Heart left ventricle (tissue), 13 donors: ENCODE results near the gene GADL1.

Experiments used
- CTCF ChIP-seq, 12 donors: fragments of 200-600 bp; sonication (generic) in 4 of 12; IDR thresholded peaks; one replicate each; pipeline versions ENCODE4 v1.5.0 to v1.8.0; 2018 to 2022; ENCODE audit warnings: antibody characterized with exemption in 12 of 12, mild to moderate bottlenecking in 5 of 12
- POLR2A ChIP-seq, 2 donors: fragments of 450-650 bp; IDR thresholded peaks; one replicate each; pipeline ENCODE4 v1.6.1; 2017; ENCODE audit warnings: antibody characterized with exemption in 2 of 2, mild to moderate bottlenecking in 2 of 2, moderate library complexity in 2 of 2
- donor health status: ischemic (EF 13 %, LVEDD 7.1; RV severe dilation, severe dysfunction).
- donor health status: DM: no; HTN: yes; CAD: no.
- donor health status: DM: no; HTN: no; CAD: no.
- donor health status: ischemic (EF 25% LVEDD 6.9; RV normal size, moderate dysfunction).
- donor health status: ischemic (EF 25% LVEDD 5.7; RV mildly dilated, moderate dysfunction).
- donor health status: ischemic (EF 35%, LVEDD 5.7; RV mildly dilated, moderate dysfunction).
- donor health status: nonischemic (EF 11% LVEDD 7.7; RV severe dilation, severe dysfunction).
- donor health status: DM: yes; HTN: yes; CAD: no.
- donor health status: PGD.
- donor health status: ischemic (EF 29% LVEDD 5.4; RV normal size, mild dysfunction).
- donor health status: nonischemic (EF 23%, LVEDD 6.1; RV moderate dilation, normal function).

- TF ChIP-seq CTCF (IDR thresholded peaks at IDR 0.05): no peak
- TF ChIP-seq POLR2A (IDR thresholded peaks at IDR 0.05): no peak
Measured at GRCh38 chr3:30743641-30744317, 150.7 kb downstream of the GADL1 start.
